NCI-H2227 (cell line): Measurements from ENCODE around the gene CTR9.
"Not testable (repeated sequence)": the region's sequence is repeated elsewhere in the genome, so short reads cannot be mapped to it uniquely, and the experiment has no call there.

Experiments
- DNase-seq: peaks from one replicate; lab custom pipeline; 2025; ENCODE audit not compliant: unreplicated experiment; lab: John Stamatoyannopoulos, UW

CTR9 gene

DNA sequence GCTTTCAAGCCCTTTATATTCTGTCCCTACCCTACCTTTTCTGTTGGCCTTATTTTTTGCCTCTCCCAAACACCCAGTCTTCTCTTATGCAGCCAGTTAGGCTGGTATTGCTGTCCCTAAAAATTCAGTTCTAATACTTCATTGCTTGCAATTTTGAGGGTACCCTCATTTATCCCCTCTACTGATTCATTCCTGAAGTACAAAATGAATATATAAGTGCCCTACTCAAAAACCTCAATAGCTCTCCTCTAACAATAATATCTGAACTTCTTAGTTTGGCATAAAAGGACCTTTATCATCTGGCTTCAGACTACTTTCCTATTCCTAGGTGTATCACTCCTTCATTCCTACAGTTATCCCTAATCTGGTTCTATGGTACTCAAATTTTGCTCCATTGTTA, 62.9 kb downstream of the CTR9 start:
- DNase-seq: no peak

DNA sequence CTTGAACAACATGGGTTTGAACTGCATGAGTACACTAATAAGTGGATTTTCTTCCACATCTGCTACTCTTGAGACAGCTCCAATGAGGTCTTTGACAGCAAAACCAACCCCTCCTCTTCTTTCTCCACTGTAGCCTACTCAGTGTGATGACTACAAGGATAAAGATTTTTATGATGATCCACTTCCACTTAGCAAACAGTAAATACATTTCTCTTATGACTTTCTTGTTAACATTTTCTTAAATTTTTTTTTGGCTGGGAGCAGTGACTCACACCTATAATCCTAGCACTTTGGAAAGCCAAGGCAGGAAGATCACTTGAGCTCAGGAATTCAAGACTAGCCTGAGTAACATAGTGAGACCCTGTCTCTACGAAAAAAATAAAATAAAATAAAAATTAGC, 67.5 kb downstream of the CTR9 start:
- no peak for DNase-seq

DNA sequence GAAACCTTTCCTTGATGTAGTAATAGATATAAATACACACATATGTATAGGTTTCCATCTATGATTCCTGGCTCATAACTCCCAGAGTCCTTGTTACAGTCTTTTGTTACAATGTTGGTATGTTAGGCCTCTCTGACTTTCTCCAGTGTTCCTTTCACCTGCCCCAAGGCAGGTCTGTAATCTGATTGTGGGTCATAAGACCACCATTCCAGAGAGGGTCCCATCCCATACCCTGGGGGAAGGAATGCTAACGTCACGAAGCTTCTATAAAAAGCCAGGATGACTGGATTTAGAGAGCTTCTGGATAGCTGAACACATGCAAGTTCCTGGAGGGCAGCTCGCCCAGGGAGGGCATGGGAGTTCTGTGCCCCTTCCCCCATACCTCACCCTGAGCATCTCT, 71.4 kb downstream of the CTR9 start:
- DNase-seq: not testable (repeated sequence)

DNA sequence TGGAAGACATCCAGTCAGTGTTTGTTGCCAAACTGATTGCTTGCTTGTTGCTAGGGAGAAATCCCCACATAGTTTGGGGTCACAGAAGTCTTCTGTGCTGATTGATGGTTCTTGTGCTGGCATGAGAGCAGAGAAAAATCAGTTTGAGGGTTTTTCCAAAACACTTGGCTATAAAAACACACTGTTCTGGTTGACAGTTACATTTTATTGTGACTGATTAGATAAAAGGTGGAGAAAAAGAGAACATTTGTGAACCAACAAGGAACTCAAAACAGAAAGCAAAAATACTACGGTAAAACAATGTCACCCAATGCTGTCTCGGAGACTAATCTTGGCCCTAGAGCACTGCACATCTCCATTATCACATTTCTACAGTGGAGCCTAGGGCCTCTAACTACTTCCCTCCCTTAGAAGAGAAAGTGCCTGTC, 72.1 kb downstream of the CTR9 start:
- DNase-seq: no peak

DNA sequence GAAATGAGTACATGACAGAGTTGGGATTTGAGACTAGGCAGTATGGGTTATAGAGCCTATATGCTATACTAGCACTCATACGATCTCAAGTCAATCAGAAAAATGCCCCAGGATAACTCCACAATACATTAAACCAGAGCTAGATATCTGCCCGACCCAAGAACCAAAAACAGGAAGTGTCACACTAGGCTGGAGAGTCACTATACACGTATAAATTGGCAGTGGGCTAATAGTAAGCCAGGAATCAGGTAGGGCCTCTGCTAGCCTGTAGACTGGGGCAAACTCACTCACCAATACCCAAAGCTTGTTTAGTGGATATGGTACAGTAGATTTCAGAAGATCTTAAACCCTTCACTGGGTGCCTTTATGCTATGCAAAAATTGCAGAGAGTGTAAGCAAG, 73.8 kb downstream of the CTR9 start:
- DNase-seq: no peak

DNA sequence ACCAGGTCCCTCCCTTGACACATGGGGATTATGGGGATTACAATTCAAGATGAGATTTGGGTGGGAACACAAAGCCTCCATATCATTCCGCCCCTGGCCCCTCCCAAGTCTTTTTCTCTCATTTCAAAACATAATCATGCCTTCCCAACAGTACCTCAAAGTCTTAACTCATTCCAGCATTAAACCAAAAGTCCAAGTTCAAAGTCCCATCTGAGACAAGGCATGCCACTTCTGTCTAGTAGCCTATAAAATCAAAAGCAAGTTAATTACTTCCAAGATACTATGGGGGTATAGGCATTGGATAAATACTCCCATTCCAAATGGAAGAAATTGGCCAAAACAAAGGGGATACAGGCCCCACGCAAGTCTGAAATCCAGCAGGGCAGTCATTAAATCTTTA, 77.4 kb downstream of the CTR9 start:
- DNase-seq: no peak

DNA sequence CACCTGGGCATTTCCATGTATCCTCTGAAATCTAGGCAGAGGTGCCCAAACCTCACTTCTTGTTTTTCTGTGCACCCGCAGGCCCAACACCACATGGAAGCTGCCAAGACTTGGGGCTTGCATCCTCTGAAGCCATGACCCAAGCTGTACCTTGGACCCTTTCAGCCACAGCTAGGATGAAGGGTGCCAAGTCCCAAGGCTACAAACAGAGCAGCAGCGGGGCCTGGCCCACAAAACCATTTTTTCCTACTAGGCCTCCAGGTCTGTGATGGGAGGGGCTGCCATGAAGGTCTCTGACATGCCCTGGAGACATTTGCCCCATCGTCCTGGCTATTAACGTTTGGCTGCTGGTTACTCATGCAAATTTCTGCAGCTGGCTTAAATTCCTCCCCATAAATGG, 78.1 kb downstream of the CTR9 start:
- DNase-seq: no peak
